ENCODE results near the gene KIRREL3. TPM values are rescaled to one million over a fixed set of nuclear protein-coding genes. Genes with fewer than 3 reads are reported as not detected.

KIRREL3 gene
- polyA plus RNA-seq, 1 of the 3 experiments (the other 2 are of a cell fraction): 3.7 TPM

DNA sequence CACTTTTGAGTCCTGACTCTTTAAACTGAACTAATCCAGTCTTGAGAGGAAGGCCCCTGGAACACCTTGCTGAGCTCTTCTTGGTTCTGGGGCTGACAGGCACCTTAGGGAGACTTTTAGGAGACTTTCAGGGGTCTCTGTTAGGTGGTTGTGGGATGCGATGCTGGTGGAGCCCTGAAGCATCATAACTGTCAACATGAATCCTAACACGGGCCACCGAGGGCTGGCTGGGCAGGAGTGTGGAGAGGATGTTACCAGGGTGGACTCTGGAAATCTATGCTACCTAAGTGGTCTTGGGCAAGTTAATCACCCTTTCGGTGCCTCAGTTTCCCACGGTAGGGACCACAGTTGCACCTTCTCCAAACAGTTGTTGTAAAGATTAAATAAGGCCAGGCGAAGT, 538.6 kb downstream of the KIRREL3 start:
- Histone ChIP-seq H4K20me1 (ENCODE audit: insufficient read depth) (no peaks in the 10 kb centered on the region), H3K9me2 (no peaks in the 10 kb centered on the region), H3K4me1 (ENCODE audit: control insufficient read depth in 1 of 2, insufficient read depth in 2 of 2, low read depth in 1 of 2, low read length in 1 of 2) (peaks cover 0 to 38% of the 10 kb centered on the region in 2 experiments; a peak in 2 of 4 replicates), H3K27ac (ENCODE audit: low read depth in 2 of 2, low read length in 1 of 2) (no peak overlapping the region), H3K27me3 (ENCODE audit: insufficient read depth) (no peaks in the 10 kb centered on the region), H3K9me3 (no peaks in the 10 kb centered on the region), H3K4me3 (ENCODE audit: low read depth in 2 of 2, low read length in 1 of 2) (no peak overlapping the region), H3K9ac (no peak overlapping the region), H3K79me2 (ENCODE audit: insufficient read depth) (no peaks in the 10 kb centered on the region), H3K4me2 (no peak overlapping the region), H2AFZ (ENCODE audit: low read depth) (no peak overlapping the region), H3K36me3 (replicated peaks in 1 of 2; ENCODE audit: control insufficient read depth in 1 of 2, insufficient read depth in 2 of 2, low read length in 1 of 2) (no peaks in the 10 kb centered on the region), H3F3A (replicated peaks; ENCODE audit: insufficient read depth) (no peaks in the 10 kb centered on the region)
- WGBS (ENCODE audit: low lambda C conversion rate): 66% methylated on average over 6 of the region's 6 CpGs
- ChIA-PET CTCF (interaction anchor here (0.8 to 2.3 kb wide), 4 partner anchors 19 to 23 kb away, joined by 3 to 9 read pairs (median 6); no protein-coding TSS in a partner anchor), POLR2A (no interaction called here)
- DNase-seq: no peak
- TF ChIP-seq FOXM1 (IDR thresholded peaks at IDR 0.05; ENCODE audit: low read depth) (no peak), NFIC (IDR thresholded peaks at IDR 0.05; ENCODE audit: borderline replicate concordance) (no peak), SMC3 (IDR thresholded peaks at IDR 0.05; ENCODE audit: low read depth, low read length) (no peak), RAD21 (IDR thresholded peaks at IDR 0.05; ENCODE audit: low read length) (no peak), RCOR1 (IDR thresholded peaks at IDR 0.05; ENCODE audit: low read length) (no peak), GATA2 (CRISPR knock-in tag; IDR thresholded peaks at IDR 0.05) (no peak), NRF1 (IDR thresholded peaks at IDR 0.05; ENCODE audit: low read depth, low read length) (no peak), TEAD4 (IDR thresholded peaks at IDR 0.05; ENCODE audit: borderline replicate concordance, insufficient read depth) (no peak), ELF1 (IDR thresholded peaks at IDR 0.05) (no peak), FOXJ3 (CRISPR knock-in tag; IDR thresholded peaks at IDR 0.05) (no peak), YY1 (IDR thresholded peaks at IDR 0.05; ENCODE audit: low read depth) (no peak), SIN3A (IDR thresholded peaks at IDR 0.05; ENCODE audit: borderline replicate concordance, low read depth, low read length) (no peak)
- TF ChIP-seq, protein P1, sequence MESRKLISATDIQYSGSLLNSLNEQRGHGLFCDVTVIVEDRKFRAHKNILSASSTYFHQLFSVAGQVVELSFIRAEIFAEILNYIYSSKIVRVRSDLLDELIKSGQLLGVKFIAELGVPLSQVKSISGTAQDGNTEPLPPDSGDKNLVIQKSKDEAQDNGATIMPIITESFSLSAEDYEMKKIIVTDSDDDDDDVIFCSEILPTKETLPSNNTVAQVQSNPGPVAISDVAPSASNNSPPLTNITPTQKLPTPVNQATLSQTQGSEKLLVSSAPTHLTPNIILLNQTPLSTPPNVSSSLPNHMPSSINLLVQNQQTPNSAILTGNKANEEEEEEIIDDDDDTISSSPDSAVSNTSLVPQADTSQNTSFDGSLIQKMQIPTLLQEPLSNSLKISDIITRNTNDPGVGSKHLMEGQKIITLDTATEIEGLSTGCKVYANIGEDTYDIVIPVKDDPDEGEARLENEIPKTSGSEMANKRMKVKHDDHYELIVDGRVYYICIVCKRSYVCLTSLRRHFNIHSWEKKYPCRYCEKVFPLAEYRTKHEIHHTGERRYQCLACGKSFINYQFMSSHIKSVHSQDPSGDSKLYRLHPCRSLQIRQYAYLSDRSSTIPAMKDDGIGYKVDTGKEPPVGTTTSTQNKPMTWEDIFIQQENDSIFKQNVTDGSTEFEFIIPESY (IDR thresholded peaks at IDR 0.05; ENCODE audit: borderline replicate concordance, low read depth): no peak
- TF ChIP-seq, protein P2, sequence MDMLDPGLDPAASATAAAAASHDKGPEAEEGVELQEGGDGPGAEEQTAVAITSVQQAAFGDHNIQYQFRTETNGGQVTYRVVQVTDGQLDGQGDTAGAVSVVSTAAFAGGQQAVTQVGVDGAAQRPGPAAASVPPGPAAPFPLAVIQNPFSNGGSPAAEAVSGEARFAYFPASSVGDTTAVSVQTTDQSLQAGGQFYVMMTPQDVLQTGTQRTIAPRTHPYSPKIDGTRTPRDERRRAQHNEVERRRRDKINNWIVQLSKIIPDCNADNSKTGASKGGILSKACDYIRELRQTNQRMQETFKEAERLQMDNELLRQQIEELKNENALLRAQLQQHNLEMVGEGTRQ (IDR thresholded peaks at IDR 0.05; ENCODE audit: borderline replicate concordance, low read depth, low read length): no peak
- TF ChIP-seq, protein P3, sequence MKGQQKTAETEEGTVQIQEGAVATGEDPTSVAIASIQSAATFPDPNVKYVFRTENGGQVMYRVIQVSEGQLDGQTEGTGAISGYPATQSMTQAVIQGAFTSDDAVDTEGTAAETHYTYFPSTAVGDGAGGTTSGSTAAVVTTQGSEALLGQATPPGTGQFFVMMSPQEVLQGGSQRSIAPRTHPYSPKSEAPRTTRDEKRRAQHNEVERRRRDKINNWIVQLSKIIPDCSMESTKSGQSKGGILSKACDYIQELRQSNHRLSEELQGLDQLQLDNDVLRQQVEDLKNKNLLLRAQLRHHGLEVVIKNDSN (IDR thresholded peaks at IDR 0.05; ENCODE audit: borderline replicate concordance, low read depth): no peak
- TF ChIP-seq, protein P4, sequence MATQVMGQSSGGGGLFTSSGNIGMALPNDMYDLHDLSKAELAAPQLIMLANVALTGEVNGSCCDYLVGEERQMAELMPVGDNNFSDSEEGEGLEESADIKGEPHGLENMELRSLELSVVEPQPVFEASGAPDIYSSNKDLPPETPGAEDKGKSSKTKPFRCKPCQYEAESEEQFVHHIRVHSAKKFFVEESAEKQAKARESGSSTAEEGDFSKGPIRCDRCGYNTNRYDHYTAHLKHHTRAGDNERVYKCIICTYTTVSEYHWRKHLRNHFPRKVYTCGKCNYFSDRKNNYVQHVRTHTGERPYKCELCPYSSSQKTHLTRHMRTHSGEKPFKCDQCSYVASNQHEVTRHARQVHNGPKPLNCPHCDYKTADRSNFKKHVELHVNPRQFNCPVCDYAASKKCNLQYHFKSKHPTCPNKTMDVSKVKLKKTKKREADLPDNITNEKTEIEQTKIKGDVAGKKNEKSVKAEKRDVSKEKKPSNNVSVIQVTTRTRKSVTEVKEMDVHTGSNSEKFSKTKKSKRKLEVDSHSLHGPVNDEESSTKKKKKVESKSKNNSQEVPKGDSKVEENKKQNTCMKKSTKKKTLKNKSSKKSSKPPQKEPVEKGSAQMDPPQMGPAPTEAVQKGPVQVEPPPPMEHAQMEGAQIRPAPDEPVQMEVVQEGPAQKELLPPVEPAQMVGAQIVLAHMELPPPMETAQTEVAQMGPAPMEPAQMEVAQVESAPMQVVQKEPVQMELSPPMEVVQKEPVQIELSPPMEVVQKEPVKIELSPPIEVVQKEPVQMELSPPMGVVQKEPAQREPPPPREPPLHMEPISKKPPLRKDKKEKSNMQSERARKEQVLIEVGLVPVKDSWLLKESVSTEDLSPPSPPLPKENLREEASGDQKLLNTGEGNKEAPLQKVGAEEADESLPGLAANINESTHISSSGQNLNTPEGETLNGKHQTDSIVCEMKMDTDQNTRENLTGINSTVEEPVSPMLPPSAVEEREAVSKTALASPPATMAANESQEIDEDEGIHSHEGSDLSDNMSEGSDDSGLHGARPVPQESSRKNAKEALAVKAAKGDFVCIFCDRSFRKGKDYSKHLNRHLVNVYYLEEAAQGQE (IDR thresholded peaks at IDR 0.05; ENCODE audit: low read depth, low read length): no peak
- TF ChIP-seq, protein P5, sequence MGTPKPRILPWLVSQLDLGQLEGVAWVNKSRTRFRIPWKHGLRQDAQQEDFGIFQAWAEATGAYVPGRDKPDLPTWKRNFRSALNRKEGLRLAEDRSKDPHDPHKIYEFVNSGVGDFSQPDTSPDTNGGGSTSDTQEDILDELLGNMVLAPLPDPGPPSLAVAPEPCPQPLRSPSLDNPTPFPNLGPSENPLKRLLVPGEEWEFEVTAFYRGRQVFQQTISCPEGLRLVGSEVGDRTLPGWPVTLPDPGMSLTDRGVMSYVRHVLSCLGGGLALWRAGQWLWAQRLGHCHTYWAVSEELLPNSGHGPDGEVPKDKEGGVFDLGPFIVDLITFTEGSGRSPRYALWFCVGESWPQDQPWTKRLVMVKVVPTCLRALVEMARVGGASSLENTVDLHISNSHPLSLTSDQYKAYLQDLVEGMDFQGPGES (IDR thresholded peaks at IDR 0.05; ENCODE audit: low read depth, low read length): no peak

Measured in SK-N-SH (cell line).